ENCODE data around the gene LIPM.

- TF ChIP-seq MAZ (IDR thresholded peaks at IDR 0.05; ENCODE audit: borderline replicate concordance, low read depth, low read length) = no peak
- TF ChIP-seq POLR2A (IDR thresholded peaks at IDR 0.05; ENCODE audit: low read length) = no peak
- no peak for TF ChIP-seq CTCF (IDR thresholded peaks at IDR 0.05)
- TF ChIP-seq JUN (IDR thresholded peaks at IDR 0.05) = no peak
Observed at GRCh38 chr10:88755753-88756152, 46.8 kb upstream of the LIPM start.
